Measurements from ENCODE around the gene MAP4K4.
A peak's percentile ranks its signal among the peaks of the same experiment; 100 is the strongest.
"Not testable (repeated sequence)": the region's sequence is repeated elsewhere in the genome, so short reads cannot be mapped to it uniquely, and the experiment has no call there.

MAP4K4 gene

GRCh38 chr2:101744832-101745231, 47.3 kb downstream of the MAP4K4 start:
- no peak for DNase-seq

- DNase-seq, result no peak
Observed at GRCh38 chr2:101745711-101746694, 48.5 kb downstream of the MAP4K4 start.

GRCh38 chr2:101748000-101748399, 50.5 kb downstream of the MAP4K4 start:
- DNase-seq, result no peak

GRCh38 chr2:101748462-101748861, 51.0 kb downstream of the MAP4K4 start:
- DNase-seq, result not testable (repeated sequence)

- DNase-seq, result no peak
Observed at GRCh38 chr2:101750688-101751087, 53.2 kb downstream of the MAP4K4 start.

GRCh38 chr2:101751276-101751815, 53.8 kb downstream of the MAP4K4 start:
- DNase-seq, result no peak

- DNase-seq, result no peak
Observed at GRCh38 chr2:101751875-101752619, 54.5 kb downstream of the MAP4K4 start.

GRCh38 chr2:101752716-101753616, 55.5 kb downstream of the MAP4K4 start:
- DNase-seq, result no peak

- no peak for DNase-seq
Observed at GRCh38 chr2:101753720-101754490, 56.4 kb downstream of the MAP4K4 start.

GRCh38 chr2:101754618-101755017, 57.1 kb downstream of the MAP4K4 start:
- peak; percentile 49 for DNase-seq

GRCh38 chr2:101756266-101756665, 58.8 kb downstream of the MAP4K4 start:
- no peak for DNase-seq

GRCh38 chr2:101758001-101758400, 60.5 kb downstream of the MAP4K4 start:
- peak; percentile 46 for DNase-seq

- DNase-seq, result peak; percentile 56
Observed at GRCh38 chr2:101759162-101759561, 61.7 kb downstream of the MAP4K4 start.

GRCh38 chr2:101762451-101763171, 65.1 kb downstream of the MAP4K4 start:
- DNase-seq, result no peak

GRCh38 chr2:101763496-101764333, 66.2 kb downstream of the MAP4K4 start:
- peak; percentile 56 for DNase-seq

- no peak for DNase-seq
Observed at GRCh38 chr2:101766337-101766736, 68.8 kb downstream of the MAP4K4 start.

GRCh38 chr2:101766871-101767739, 69.6 kb downstream of the MAP4K4 start:
- DNase-seq, result no peak

GRCh38 chr2:101768556-101769220, 71.2 kb downstream of the MAP4K4 start:
- DNase-seq, result no peak

All from suppressor macrophage treated with lipopolysaccharide for 4 hours (primary cell).